Measurements from ENCODE around the gene TNFRSF4. TPM values are rescaled to one million over a fixed set of nuclear protein-coding genes. Genes with fewer than 3 reads are reported as not detected.

TNFRSF4 gene
- total and polyA plus RNA-seq, 2 of the 13 experiments (the other 11 are each of a cell fraction or from before 2014, with no cell fraction given), result not detected

GRCh38 chr1:1164701-1165451, 49.1 kb downstream of the TNFRSF4 start (continued):
- no peak for TF ChIP-seq NFE2L2 (IDR thresholded peaks at IDR 0.05; ENCODE audit: low read length)
- no peak for TF ChIP-seq ZKSCAN8 (CRISPR knock-in tag; IDR thresholded peaks at IDR 0.05; ENCODE audit: borderline replicate concordance)
- TF ChIP-seq ARID2 (CRISPR knock-in tag; IDR thresholded peaks at IDR 0.05; ENCODE audit: borderline replicate concordance), result no peak
- TF ChIP-seq NFE2L1 (CRISPR knock-in tag; IDR thresholded peaks at IDR 0.05; ENCODE audit: borderline replicate concordance), result no peak
- TF ChIP-seq POGK (CRISPR knock-in tag; conservative IDR thresholded peaks at IDR 0.05), result 0 out of 2 replicates have a peak, but pooled peaks have one; percentile 40
- TF ChIP-seq SALL1 (CRISPR knock-in tag; IDR thresholded peaks at IDR 0.05), result peak; percentile 46; the same call in 1 of the 2 replicates
- TF ChIP-seq NCOR1 (IDR thresholded peaks at IDR 0.05; ENCODE audit: borderline replicate concordance, low read length), result no peak
- peak; percentile 45 for TF ChIP-seq TAF1 (CRISPR knock-in tag; IDR thresholded peaks at IDR 0.05)
- TF ChIP-seq SMAD3 (CRISPR knock-in tag; IDR thresholded peaks at IDR 0.05), result 0 out of 2 replicates have a peak, but pooled peaks have one; percentile 46
- TF ChIP-seq BCL3 (CRISPR knock-in tag; IDR thresholded peaks at IDR 0.05), result peak; percentile 51; the same call in 1 of the 2 replicates
- no peak for TF ChIP-seq ZNF670 (CRISPR knock-in tag; IDR thresholded peaks at IDR 0.05; ENCODE audit: borderline replicate concordance)
- TF ChIP-seq EED (CRISPR knock-in tag; IDR thresholded peaks at IDR 0.05), result no peak
- no peak for TF ChIP-seq KDM5B (CRISPR knock-in tag; IDR thresholded peaks at IDR 0.05; ENCODE audit: borderline replicate concordance)
- peak; percentile 4 for TF ChIP-seq XRCC5 (optimal IDR thresholded peaks at IDR 0.05; ENCODE audit: low read length)
- no peak for TF ChIP-seq MAZ (IDR thresholded peaks at IDR 0.05; ENCODE audit: borderline replicate concordance, low read depth, low read length)
- 0 out of 2 replicates have a peak, but pooled peaks have one; percentile 6 for TF ChIP-seq MAZ (CRISPR knock-in tag; IDR thresholded peaks at IDR 0.05; ENCODE audit: low read depth)
- TF ChIP-seq ZNF883 (CRISPR knock-in tag; IDR thresholded peaks at IDR 0.05; ENCODE audit: not compliant biosample characterization), result peak; percentile 54
- peak; percentile 30 for TF ChIP-seq HNRNPLL (IDR thresholded peaks at IDR 0.05; ENCODE audit: low read depth, low read length, poor library complexity, severe bottlenecking)
- no peak for TF ChIP-seq ZNF263 (CRISPR knock-in tag; IDR thresholded peaks at IDR 0.05)
- 0 out of 2 replicates have a peak, but pooled peaks have one; percentile 21 for TF ChIP-seq ZNF281 (CRISPR knock-in tag; IDR thresholded peaks at IDR 0.05; ENCODE audit: borderline replicate concordance)
- 0 out of 2 replicates have a peak, but pooled peaks have one; percentile 27 for TF ChIP-seq ESRRA (CRISPR knock-in tag; IDR thresholded peaks at IDR 0.05; ENCODE audit: low read depth)
- peak; percentile 62 for TF ChIP-seq PHF8 (CRISPR knock-in tag; IDR thresholded peaks at IDR 0.05)
- TF ChIP-seq AGO2 (optimal IDR thresholded peaks at IDR 0.05; ENCODE audit: low read depth, low read length), result peak; percentile 78
- no peak for TF ChIP-seq KLF12 (CRISPR knock-in tag; IDR thresholded peaks at IDR 0.05; ENCODE audit: borderline replicate concordance)
- peak; percentile 18; the same call in 1 of the 2 replicates for TF ChIP-seq ZNF451 (CRISPR knock-in tag; IDR thresholded peaks at IDR 0.05)
